NT2/D1 (cell line): ENCODE results near the gene DNAJB8.

Experiments used
- DNase-seq: peaks from one replicate; pipeline ENCODE4 v3.0.0-alpha.2; 2011; ENCODE audit warnings: low read depth, low spot score
- H3K27me3 ChIP-seq: 2 replicates; pipeline ENCODE4 v1.6.0; 2011; ENCODE audit warnings: mild to moderate bottlenecking; ENCODE audit not compliant: insufficient read length, insufficient read depth
- H3K36me3 ChIP-seq: 2 replicates; pipeline ENCODE4 v1.6.1; 2011; ENCODE audit warnings: mild to moderate bottlenecking, low read length, mixed read lengths; ENCODE audit not compliant: insufficient read depth, insufficient read length
- H3K4me1 ChIP-seq: 2 replicates; pipeline ENCODE4 v1.5.1; 2011; ENCODE audit not compliant: insufficient read depth, insufficient read length
- H3K4me3 ChIP-seq: 2 replicates; pipeline ENCODE4 v1.5.1; 2011; ENCODE audit warnings: low read depth; ENCODE audit not compliant: insufficient read length
- H3K9ac ChIP-seq: 2 replicates; pipeline ENCODE4 v1.6.0; 2011; ENCODE audit warnings: low read depth; ENCODE audit not compliant: insufficient read length
- H3K9me3 ChIP-seq: 2 replicates; pipeline ENCODE4 v1.5.1; 2011; ENCODE audit warnings: mild to moderate bottlenecking, low read length; ENCODE audit not compliant: insufficient read depth
- SUZ12 ChIP-seq: IDR thresholded peaks from 2 replicates; pipeline ENCODE4 v1.6.1; 2011; ENCODE audit not compliant: insufficient read length, insufficient read depth; ENCODE audit errors: extremely low read depth
- YY1 ChIP-seq: IDR thresholded peaks from 2 replicates; pipeline ENCODE4 v1.6.1; 2011; ENCODE audit not compliant: insufficient read length, insufficient read depth
- ZNF274 ChIP-seq: IDR thresholded peaks from 2 replicates; pipeline ENCODE4 v1.6.1; 2011; ENCODE audit warnings: mild to moderate bottlenecking, low read depth, low read length

Gene DNAJB8

GRCh38 chr3:128422762-128423524 lies 43.7 kb downstream of the DNAJB8 start:
- Histone ChIP-seq H3K9ac (peak overlapping the region; percentile 23), H3K9me3 (no peaks in the 10 kb centered on the region), H3K4me1 (peaks cover 9% of the 10 kb centered on the region), H3K4me3 (no peak overlapping the region), H3K36me3 (no peaks in the 10 kb centered on the region), H3K27me3 (peaks cover 34% of the 10 kb centered on the region)
- TF ChIP-seq YY1 (no peak), ZNF274 (no peak)
- no peak for DNase-seq

- DNase-seq: no peak
- TF ChIP-seq SUZ12 (no peak), ZNF274 (no peak)
- no peak overlapping the region for H3K4me3 ChIP-seq
- peaks cover 26% of the 10 kb centered on the region for H3K27me3 ChIP-seq
- peaks cover 6% of the 10 kb centered on the region for H3K4me1 ChIP-seq
- H3K36me3 ChIP-seq: no peaks in the 10 kb centered on the region
- no peak overlapping the region for H3K9ac ChIP-seq
- H3K9me3 ChIP-seq: no peaks in the 10 kb centered on the region
Observed at GRCh38 chr3:128421966-128422365, 44.7 kb downstream of the DNAJB8 start.

GRCh38 chr3:128421439-128421836 lies 45.3 kb downstream of the DNAJB8 start:
- H3K9ac ChIP-seq: no peak overlapping the region
- no peak overlapping the region for H3K4me3 ChIP-seq
- no peaks in the 10 kb centered on the region for H3K36me3 ChIP-seq
- H3K4me1 ChIP-seq: peaks cover 11% of the 10 kb centered on the region
- no peak for DNase-seq
- H3K27me3 ChIP-seq: peaks cover 21% of the 10 kb centered on the region
- H3K9me3 ChIP-seq: peaks cover 3% of the 10 kb centered on the region; the same call in 1 of the 2 replicates
- TF ChIP-seq SUZ12: no peak
- TF ChIP-seq ZNF274: no peak
- no peak for TF ChIP-seq YY1

- peaks cover 9% of the 10 kb centered on the region; the same call in 1 of the 2 replicates for H3K9me3 ChIP-seq
- peaks cover 13% of the 10 kb centered on the region for H3K4me1 ChIP-seq
- H3K9ac ChIP-seq: no peak overlapping the region
- H3K36me3 ChIP-seq: no peaks in the 10 kb centered on the region
- TF ChIP-seq SUZ12: no peak
- TF ChIP-seq ZNF274: no peak
- peaks cover 16% of the 10 kb centered on the region for H3K27me3 ChIP-seq
- no peak for DNase-seq
- no peak overlapping the region for H3K4me3 ChIP-seq
Observed at GRCh38 chr3:128420720-128421438, 45.8 kb downstream of the DNAJB8 start.

GRCh38 chr3:128420289-128420688 lies 46.4 kb downstream of the DNAJB8 start:
- Histone ChIP-seq H3K36me3 (no peaks in the 10 kb centered on the region), H3K27me3 (peaks cover 12% of the 10 kb centered on the region), H3K9ac (no peak overlapping the region), H3K9me3 (peaks cover 13% of the 10 kb centered on the region; the same call in 1 of the 2 replicates), H3K4me3 (no peak overlapping the region), H3K4me1 (peaks cover 13% of the 10 kb centered on the region)
- no peak for DNase-seq
- no peak for TF ChIP-seq SUZ12
- TF ChIP-seq ZNF274: no peak
- TF ChIP-seq YY1: no peak

- H3K4me3 ChIP-seq: no peak overlapping the region
- no peak for DNase-seq
- no peaks in the 10 kb centered on the region for H3K36me3 ChIP-seq
- TF ChIP-seq SUZ12: no peak
- no peak for TF ChIP-seq ZNF274
- TF ChIP-seq YY1: no peak
- peaks cover 13% of the 10 kb centered on the region; the same call in 1 of the 2 replicates for H3K9me3 ChIP-seq
- peaks cover 6% of the 10 kb centered on the region for H3K27me3 ChIP-seq
- peaks cover 13% of the 10 kb centered on the region for H3K4me1 ChIP-seq
- H3K9ac ChIP-seq: no peak overlapping the region
Observed at GRCh38 chr3:128419311-128419710, 47.4 kb downstream of the DNAJB8 start.

GRCh38 chr3:128418900-128419299 lies 47.8 kb downstream of the DNAJB8 start:
- DNase-seq: no peak
- H3K4me1 ChIP-seq: peaks cover 13% of the 10 kb centered on the region
- H3K27me3 ChIP-seq: peaks cover 4% of the 10 kb centered on the region
- no peak overlapping the region for H3K4me3 ChIP-seq
- TF ChIP-seq ZNF274 (no peak), SUZ12 (no peak), YY1 (no peak)
- H3K9me3 ChIP-seq: peaks cover 13% of the 10 kb centered on the region; the same call in 1 of the 2 replicates
- no peak overlapping the region for H3K9ac ChIP-seq
- no peaks in the 10 kb centered on the region for H3K36me3 ChIP-seq
